GM12875 (cell line): ENCODE measurements around the gene GP2.

Experiments used
- H3K4me3 ChIP-seq: one replicate; pipeline ENCODE4 v1.5.1; 2011; ENCODE audit warnings: low read depth, low read length, control low read depth
- TF ChIP-seq, protein P1 (sequence below): IDR thresholded peaks from 2 replicates; pipeline ENCODE4 v1.5.1; 2011; ENCODE audit warnings: low read depth, mild to moderate bottlenecking, control low read depth, inconsistent platforms, low read length, moderate library complexity, borderline replicate concordance; ENCODE audit not compliant: insufficient read depth

The GP2 gene

DNA sequence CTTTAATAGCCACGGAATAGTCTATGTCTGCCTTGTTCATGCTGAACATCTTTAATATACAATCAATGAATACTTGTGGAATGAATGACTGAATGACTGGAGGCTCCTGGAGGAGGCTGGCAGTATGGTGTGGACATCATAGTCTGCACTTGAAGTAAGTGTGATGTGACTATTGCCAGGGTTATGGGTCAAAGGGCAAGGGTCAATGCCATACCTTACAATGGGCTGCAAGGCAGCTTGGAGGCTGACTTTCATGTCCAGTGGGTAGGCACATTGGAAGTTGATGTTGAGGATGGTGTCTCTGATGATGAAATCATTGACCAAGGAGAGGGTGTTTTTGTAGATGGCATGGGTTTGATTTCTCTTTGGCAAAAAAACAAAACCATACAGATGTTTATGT, 7.9 kb downstream of the GP2 start:
- TF ChIP-seq, protein P1, sequence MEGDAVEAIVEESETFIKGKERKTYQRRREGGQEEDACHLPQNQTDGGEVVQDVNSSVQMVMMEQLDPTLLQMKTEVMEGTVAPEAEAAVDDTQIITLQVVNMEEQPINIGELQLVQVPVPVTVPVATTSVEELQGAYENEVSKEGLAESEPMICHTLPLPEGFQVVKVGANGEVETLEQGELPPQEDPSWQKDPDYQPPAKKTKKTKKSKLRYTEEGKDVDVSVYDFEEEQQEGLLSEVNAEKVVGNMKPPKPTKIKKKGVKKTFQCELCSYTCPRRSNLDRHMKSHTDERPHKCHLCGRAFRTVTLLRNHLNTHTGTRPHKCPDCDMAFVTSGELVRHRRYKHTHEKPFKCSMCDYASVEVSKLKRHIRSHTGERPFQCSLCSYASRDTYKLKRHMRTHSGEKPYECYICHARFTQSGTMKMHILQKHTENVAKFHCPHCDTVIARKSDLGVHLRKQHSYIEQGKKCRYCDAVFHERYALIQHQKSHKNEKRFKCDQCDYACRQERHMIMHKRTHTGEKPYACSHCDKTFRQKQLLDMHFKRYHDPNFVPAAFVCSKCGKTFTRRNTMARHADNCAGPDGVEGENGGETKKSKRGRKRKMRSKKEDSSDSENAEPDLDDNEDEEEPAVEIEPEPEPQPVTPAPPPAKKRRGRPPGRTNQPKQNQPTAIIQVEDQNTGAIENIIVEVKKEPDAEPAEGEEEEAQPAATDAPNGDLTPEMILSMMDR = no peak
- H3K4me3 ChIP-seq = no peak overlapping the region

DNA sequence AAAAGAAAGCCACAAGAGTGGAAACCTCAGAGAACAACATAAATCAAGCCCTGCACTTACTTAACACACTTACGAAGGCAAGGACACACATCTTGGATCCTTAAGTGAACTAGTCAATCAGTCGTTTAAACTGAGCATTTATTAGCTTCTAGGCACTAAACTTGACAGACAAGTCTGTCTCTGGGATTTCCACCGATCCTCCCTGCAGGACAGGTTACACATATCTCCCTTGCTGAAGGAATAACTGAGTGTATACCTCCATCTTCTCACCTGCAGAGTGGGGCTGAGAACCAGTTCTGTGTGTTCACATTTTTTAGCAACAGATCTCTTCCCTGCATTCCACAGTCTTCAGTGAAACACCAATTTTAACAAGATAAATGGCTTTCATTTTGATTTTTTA, 8.9 kb downstream of the GP2 start:
- TF ChIP-seq, protein P1 = no peak
- H3K4me3 ChIP-seq = no peak overlapping the region

DNA sequence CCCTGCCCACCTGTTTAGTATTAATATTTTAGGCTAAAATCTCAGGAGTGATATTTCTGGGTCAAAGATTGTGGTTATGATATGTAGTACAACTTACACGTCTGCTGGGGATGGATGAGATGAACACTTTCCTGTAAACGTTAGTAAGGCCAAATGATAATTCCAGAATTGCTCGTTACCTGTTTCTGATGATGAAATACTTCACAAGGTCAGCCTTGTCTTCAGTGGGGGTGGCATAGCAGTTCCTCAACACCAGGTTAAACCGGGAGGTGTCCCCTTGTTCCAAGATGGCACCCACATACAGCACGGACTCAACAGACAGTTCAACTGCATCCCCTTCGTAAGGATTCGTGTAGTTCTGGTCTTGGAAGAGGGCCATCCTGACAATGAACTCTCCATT, 9.3 kb downstream of the GP2 start:
- TF ChIP-seq, protein P1 = no peak

GRCh38 chr16:20317117-20317516, 10.2 kb downstream of the GP2 start:
- TF ChIP-seq, protein P1 = no peak

More for the DNA sequence above, 9.3 kb downstream of the GP2 start:
- H3K4me3 ChIP-seq = no peak overlapping the region

GRCh38 chr16:20316715-20317114, 10.6 kb downstream of the GP2 start:
- no peak overlapping the region for H3K4me3 ChIP-seq
- TF ChIP-seq, protein P1 = no peak

More at GRCh38 chr16:20317117-20317516, 10.2 kb downstream of the GP2 start:
- no peak overlapping the region for H3K4me3 ChIP-seq

GRCh38 chr16:20315764-20316163, 11.5 kb downstream of the GP2 start:
- TF ChIP-seq, protein P1 = no peak
- no peak overlapping the region for H3K4me3 ChIP-seq

- TF ChIP-seq, protein P1 = no peak
Measured at GRCh38 chr16:20314575-20314974, 12.7 kb downstream of the GP2 start.

More at GRCh38 chr16:20314575-20314974, 12.7 kb downstream of the GP2 start:
- H3K4me3 ChIP-seq = no peak overlapping the region
